ENCODE results near the gene MRTFA.
"Not testable (repeated sequence)": the region's sequence is repeated elsewhere in the genome, so short reads cannot be mapped to it uniquely, and the experiment has no call there.

MRTFA gene

DNA sequence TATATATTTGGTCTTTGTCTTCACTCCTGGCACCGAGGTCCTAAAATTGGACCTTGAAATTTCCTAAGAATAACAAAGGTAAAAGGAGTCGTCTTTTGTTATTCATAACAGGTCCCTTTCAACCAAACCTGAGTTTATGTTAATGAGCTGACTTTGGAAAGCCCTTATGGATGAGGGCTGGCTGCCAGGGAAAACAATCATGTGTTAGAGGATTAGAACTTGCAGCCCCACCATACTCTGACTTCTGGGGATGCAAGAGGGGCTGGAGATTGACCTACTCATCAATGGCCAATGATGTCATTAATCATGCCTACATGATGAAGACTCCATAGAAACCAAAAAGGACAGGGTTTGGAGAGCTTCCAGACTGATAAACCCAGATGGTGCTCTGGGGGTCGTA, 118.9 kb downstream of the MRTFA start:
- DNase-seq (ENCODE audit: low spot score), result no peak
- in situ Hi-C loops (cut with MboI; ENCODE audit: low pct_unique_long_range_greater_than_20kb, low sequenced_read_pairs, unreplicated experiment), result no loop called here
- TF ChIP-seq, protein P1, sequence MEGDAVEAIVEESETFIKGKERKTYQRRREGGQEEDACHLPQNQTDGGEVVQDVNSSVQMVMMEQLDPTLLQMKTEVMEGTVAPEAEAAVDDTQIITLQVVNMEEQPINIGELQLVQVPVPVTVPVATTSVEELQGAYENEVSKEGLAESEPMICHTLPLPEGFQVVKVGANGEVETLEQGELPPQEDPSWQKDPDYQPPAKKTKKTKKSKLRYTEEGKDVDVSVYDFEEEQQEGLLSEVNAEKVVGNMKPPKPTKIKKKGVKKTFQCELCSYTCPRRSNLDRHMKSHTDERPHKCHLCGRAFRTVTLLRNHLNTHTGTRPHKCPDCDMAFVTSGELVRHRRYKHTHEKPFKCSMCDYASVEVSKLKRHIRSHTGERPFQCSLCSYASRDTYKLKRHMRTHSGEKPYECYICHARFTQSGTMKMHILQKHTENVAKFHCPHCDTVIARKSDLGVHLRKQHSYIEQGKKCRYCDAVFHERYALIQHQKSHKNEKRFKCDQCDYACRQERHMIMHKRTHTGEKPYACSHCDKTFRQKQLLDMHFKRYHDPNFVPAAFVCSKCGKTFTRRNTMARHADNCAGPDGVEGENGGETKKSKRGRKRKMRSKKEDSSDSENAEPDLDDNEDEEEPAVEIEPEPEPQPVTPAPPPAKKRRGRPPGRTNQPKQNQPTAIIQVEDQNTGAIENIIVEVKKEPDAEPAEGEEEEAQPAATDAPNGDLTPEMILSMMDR (IDR thresholded peaks at IDR 0.05; ENCODE audit: extremely low read depth, insufficient read depth, missing control alignments), result no peak

DNA sequence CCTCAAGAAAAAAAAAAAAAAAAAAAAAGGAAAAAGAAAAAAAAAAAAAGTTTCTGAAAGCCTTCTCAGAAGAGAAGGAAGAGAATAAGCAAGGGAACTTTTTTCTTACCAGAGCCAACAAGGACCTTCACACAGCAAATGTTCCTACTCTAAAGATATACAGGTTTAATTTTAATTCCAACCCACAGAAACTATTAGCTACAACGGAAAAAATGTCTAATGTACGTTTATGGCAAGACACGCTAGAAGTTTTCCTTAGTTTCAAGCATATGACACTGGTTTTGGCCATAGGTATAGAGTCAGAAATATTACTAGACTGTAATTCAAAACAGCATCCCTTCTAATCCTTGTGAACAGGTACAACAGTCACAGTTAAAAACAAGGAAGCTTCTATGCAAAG, 120.1 kb downstream of the MRTFA start:
- TF ChIP-seq, protein P1 (IDR thresholded peaks at IDR 0.05; ENCODE audit: extremely low read depth, insufficient read depth, missing control alignments), result no peak
- in situ Hi-C loops (cut with MboI; ENCODE audit: low pct_unique_long_range_greater_than_20kb, low sequenced_read_pairs, unreplicated experiment), result no loop called here
- no peak for DNase-seq (ENCODE audit: low spot score)

DNA sequence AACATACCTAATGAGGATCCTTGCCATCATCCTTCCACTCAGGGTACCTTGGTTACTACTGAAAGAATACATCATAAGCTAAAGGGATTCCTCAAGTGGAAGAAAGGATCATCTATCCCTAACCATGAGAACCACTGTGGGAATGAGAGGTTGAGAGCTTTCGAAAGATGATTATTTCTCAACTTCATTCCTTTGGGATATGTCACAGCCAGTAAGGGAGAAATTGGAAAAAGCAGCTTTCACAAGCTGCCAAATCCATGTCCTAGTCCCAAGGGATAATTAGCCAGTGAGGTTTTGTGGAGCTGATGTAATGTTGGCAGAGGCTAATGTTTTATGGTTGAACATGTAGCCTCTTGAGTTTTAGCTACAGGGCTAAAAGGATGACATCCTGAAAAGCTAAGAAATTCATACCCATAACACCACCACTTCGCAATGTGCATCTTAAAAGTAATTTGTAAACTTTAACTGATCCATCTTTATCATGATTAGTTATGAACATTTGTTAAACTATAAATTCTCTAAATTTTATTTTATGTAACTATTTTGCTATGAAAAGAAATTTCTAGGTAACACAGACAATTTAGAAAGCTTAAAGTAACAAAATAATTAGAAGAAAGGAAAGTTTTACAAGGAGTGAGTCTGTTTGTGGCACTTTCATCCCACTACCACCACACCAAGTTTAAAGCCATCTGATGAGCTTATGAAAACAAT, 123.9 kb downstream of the MRTFA start:
- DNase-seq (ENCODE audit: low spot score), result no peak
- in situ Hi-C loops (cut with MboI; ENCODE audit: low pct_unique_long_range_greater_than_20kb, low sequenced_read_pairs, unreplicated experiment), result no loop called here
- TF ChIP-seq, protein P1 (IDR thresholded peaks at IDR 0.05; ENCODE audit: extremely low read depth, insufficient read depth, missing control alignments), result no peak

DNA sequence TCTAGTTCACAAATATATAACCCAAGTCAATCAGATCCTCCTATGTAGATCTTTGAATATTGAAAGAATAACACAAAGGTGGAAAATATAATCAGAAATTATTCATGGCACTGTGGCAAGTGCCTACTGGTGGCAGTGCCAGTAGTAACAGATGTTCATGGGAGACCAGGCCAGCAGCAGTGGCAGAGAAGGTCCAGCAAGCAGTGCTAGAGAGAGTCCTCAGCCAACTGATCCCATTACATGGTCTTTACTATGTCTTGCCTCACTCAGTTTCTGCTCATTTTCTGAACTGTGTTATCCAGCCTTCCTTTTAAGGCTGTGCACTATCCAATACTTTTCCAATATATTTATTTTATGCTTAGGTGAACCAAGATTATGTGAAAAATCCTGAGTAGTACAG, 124.9 kb downstream of the MRTFA start:
- TF ChIP-seq, protein P1 (IDR thresholded peaks at IDR 0.05; ENCODE audit: extremely low read depth, insufficient read depth, missing control alignments), result no peak
- DNase-seq (ENCODE audit: low spot score), result no peak
- in situ Hi-C loops (cut with MboI; ENCODE audit: low pct_unique_long_range_greater_than_20kb, low sequenced_read_pairs, unreplicated experiment), result no loop called here

DNA sequence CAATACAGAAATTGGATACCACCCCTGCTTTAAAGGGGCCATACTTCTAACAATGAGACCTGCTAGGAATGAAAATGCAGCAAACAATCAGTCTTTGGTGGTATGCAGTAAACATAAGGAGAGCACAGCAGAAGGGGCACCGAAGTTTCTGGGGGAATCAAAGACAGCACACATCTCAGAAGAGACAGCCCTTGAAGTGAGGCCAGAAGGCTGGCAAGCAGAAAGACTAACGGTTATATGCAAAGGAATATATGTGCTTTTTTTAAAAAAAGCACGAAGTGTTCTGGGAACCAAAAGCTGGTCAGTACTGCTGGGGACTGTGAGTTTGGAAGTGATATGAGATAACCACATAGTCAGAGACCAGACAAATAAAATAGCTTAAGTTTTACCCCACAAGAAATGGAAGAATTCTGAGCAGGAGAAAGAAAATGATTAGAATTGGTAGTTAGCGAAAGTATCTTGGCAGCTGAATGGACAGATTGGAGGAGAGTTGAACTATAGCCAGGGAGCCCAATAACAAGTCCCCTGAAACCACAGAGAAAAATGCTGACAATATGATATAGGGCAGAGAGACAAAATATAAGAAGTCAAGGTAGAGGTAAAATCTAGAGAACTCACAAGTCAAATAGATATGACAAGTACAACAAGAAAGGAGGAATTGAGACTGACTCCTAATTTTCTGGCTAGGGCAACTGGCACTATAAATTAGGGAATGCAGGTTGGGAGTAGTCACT, 125.7 kb downstream of the MRTFA start:
- TF ChIP-seq, protein P1 (IDR thresholded peaks at IDR 0.05; ENCODE audit: extremely low read depth, insufficient read depth, missing control alignments), result no peak
- in situ Hi-C loops (cut with MboI; ENCODE audit: low pct_unique_long_range_greater_than_20kb, low sequenced_read_pairs, unreplicated experiment), result no loop called here
- DNase-seq (ENCODE audit: low spot score), result no peak

DNA sequence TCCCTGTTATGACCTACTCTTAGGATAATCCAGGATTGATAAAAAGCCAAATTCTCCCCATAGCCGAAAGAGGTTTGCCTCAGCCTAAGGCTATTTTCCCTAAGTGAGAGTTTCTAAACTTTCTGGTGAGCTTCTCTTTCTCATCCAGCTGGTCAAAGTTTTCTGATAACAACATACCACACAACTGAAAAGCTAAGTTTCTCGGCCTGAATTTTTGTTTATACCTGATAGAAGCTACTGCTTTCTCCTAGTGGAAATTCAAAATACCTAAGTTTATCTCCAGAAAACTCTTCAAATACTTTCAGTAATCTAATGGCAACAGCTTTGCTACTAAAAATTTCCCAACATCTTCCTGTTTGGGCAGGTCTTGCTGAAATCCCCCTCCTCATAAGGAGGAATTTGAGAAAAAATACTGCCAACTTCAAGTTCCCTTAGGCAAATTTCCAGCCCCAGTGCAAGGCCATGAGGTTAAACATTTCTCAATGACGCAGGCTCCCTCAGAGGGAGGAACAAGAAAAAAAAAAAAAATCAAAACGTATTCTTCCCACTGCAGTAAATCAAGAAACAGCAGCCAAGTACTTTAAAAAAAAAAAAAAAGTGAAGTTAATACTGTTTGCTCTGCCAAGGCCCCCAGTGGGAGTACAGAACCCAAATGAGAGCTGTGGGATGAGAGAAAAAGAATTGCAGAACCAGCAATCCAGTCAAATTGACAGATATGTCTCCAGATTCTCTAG, 127.0 kb downstream of the MRTFA start:
- in situ Hi-C loops (cut with MboI; ENCODE audit: low pct_unique_long_range_greater_than_20kb, low sequenced_read_pairs, unreplicated experiment), result no loop called here
- TF ChIP-seq, protein P1 (IDR thresholded peaks at IDR 0.05; ENCODE audit: extremely low read depth, insufficient read depth, missing control alignments), result no peak

DNA sequence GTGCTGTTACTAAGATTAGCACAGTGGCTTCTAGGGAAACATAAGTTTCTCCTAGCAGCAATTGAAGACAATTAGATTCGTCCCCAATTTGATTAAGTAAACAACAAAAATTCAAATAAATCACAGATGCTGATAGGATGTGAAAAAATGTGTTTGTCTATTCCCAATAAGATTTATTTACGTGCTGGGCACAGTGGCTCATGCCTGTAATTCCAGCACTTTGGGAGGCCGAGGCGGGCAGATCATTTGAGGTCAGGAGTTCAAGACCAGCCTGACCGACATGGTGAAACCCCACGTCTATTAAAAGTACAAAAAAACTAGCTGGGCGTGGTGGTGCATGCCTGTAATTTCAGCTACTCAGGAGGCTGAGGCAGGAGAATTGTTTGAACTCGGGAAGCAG, 128.5 kb downstream of the MRTFA start:
- in situ Hi-C loops (cut with MboI; ENCODE audit: low pct_unique_long_range_greater_than_20kb, low sequenced_read_pairs, unreplicated experiment); DNase-seq (ENCODE audit: low spot score): not testable (repeated sequence)

More for the DNA sequence above, 127.0 kb downstream of the MRTFA start:
- DNase-seq (ENCODE audit: low spot score), result no peak
